K562 (cell line): ENCODE measurements around the gene ALOXE3. TPM values are rescaled to one million over a fixed set of nuclear protein-coding genes. Genes with fewer than 3 reads are reported as not detected.

ENCODE experiments used
- CBX2 ChIP-seq: fragments of 200-600 bp; sonication (generic); IDR thresholded peaks from one replicate; pipeline ENCODE4 v1.6.1; 2012; ENCODE audit warnings: mild to moderate bottlenecking, low read length, inconsistent platforms; ENCODE audit not compliant: insufficient read depth, poor library complexity, severe bottlenecking
- DIDO1 ChIP-seq: fragments of 450-650 bp; IDR thresholded peaks from 2 replicates; pipeline ENCODE4 v1.6.1; 2016; ENCODE audit warnings: low read depth, missing biosample characterization, missing genetic modification characterization
- GABPA ChIP-seq: fragments of 200-800 bp; sonication (Bioruptor generic); conservative IDR thresholded peaks from 2 replicates; pipeline ENCODE4 v1.6.1; 2016; ENCODE audit warnings: low read depth, missing genetic modification characterization, missing compliant biosample characterization
- JUNB ChIP-seq: fragments of 450-650 bp; formaldehyde crosslinking; conservative IDR thresholded peaks from 2 replicates; pipeline ENCODE4 v1.4.0; 2020; ENCODE audit warnings: mild to moderate bottlenecking
- NFXL1 ChIP-seq: fragments of 450-650 bp; formaldehyde crosslinking; IDR thresholded peaks from 2 replicates; pipeline ENCODE4 v1.4.0; 2021; ENCODE audit warnings: mild to moderate bottlenecking
- RHOXF2B ChIP-seq: fragments of 250-450 bp; sonication (Bioruptor Pico); conservative IDR thresholded peaks from 2 replicates; pipeline ENCODE4 v1.5.1; 2021
- SREBF1 ChIP-seq: fragments of 150-350 bp; IDR thresholded peaks from 2 replicates; pipeline ENCODE4 v1.6.1; 2014; ENCODE audit warnings: antibody characterized with exemption, low read depth, low read length, borderline replicate concordance
- TAF1 ChIP-seq: IDR thresholded peaks from 2 replicates; pipeline ENCODE4 v1.6.1; 2011; ENCODE audit warnings: mild to moderate bottlenecking, low read length, moderate library complexity; ENCODE audit not compliant: insufficient read depth, control insufficient read depth, severe bottlenecking; ENCODE audit errors: extremely low read depth
- TCF7L2 ChIP-seq: fragments of 150-350 bp; IDR thresholded peaks from 2 replicates; pipeline ENCODE4 v1.6.1; 2016; ENCODE audit warnings: low read depth, mild to moderate bottlenecking, low read length, moderate library complexity
- TFE3 ChIP-seq: fragments of 450-650 bp; formaldehyde crosslinking; IDR thresholded peaks from 2 replicates; pipeline ENCODE4 v1.4.0; 2020; ENCODE audit warnings: mild to moderate bottlenecking, mixed read lengths
- ZFP36 ChIP-seq: fragments of 150-350 bp; IDR thresholded peaks from 2 replicates; pipeline ENCODE4 v1.6.1; 2018; ENCODE audit warnings: low read length, low read depth; ENCODE audit not compliant: partially characterized antibody
- ZFPM2 ChIP-seq: fragments of 250-450 bp; sonication (Bioruptor Pico); IDR thresholded peaks from 2 replicates; pipeline ENCODE4 v1.5.1; 2022; ENCODE audit warnings: mild to moderate bottlenecking
- ZNF551 ChIP-seq: fragments of 250-450 bp; sonication (Bioruptor Pico); IDR thresholded peaks from 2 replicates; pipeline ENCODE4 v1.5.0; 2021; ENCODE audit warnings: mild to moderate bottlenecking, moderate library complexity
- ZNF785 ChIP-seq: fragments of 250-450 bp; sonication (Bioruptor Pico); IDR thresholded peaks from 2 replicates; pipeline ENCODE4 v1.4.0; 2020; ENCODE audit warnings: mild to moderate bottlenecking
- ZZZ3 ChIP-seq: fragments of 450-650 bp; IDR thresholded peaks from 2 replicates; pipeline ENCODE4 v1.6.1; 2016; ENCODE audit warnings: antibody characterized with exemption, mild to moderate bottlenecking, moderate library complexity
- polyA plus RNA-seq, 8 experiments: library from polyadenylated mRNA; depleted of rRNA in 4 of 8; stranded (reverse) in 5 of 8; unstranded in 3 of 8; fragments of >200 nt; fragmentation: Nextera tagmentation in 2 of 8; fragmentation: Illumina TruSeq in 1 of 8; extraction: Ambion mirVana in 2 of 8; extraction: Trizol in 1 of 8; gene quantifications; 2 replicates each; pipeline versions ENCODE4 v1.2.1 to v1.2.3, GENCODE V29; 2011 to 2014; ENCODE audit warnings: inconsistent platforms in 1 of 8, missing spikeins in 1 of 8
- total RNA-seq, 7 experiments: library from RNA; depleted of rRNA in 6 of 7; stranded (reverse); fragments of >200 nt in 6 of 7; fragmentation: Illumina TruSeq in 2 of 7; extraction: Trizol in 2 of 7; gene quantifications; 2 replicates each; pipeline versions ENCODE4 v1.2.1 to v1.2.3, GENCODE V29; 2011 to 2021; ENCODE audit warnings: low replicate concordance in 1 of 7
- TF ChIP-seq, protein P1 (sequence below): fragments of 450-650 bp; IDR thresholded peaks from 2 replicates; pipeline ENCODE4 v1.6.1; 2017; ENCODE audit warnings: antibody characterized with exemption
- TF ChIP-seq, protein P2 (sequence below): sonication (generic); formaldehyde crosslinking; IDR thresholded peaks from 2 replicates; pipeline ENCODE4 v1.8.0; 2022; ENCODE audit warnings: mild to moderate bottlenecking, missing genetic modification reagents, borderline replicate concordance
- TF ChIP-seq, protein P3 (sequence below), 2 experiments: fragments of 200-800 bp in 1 of 2; sonication (Bioruptor generic) in 1 of 2; sonication (generic) in 1 of 2; formaldehyde crosslinking in 1 of 2; IDR thresholded peaks in 1 of 2; conservative IDR thresholded peaks in 1 of 2; 2 replicates each; pipeline versions ENCODE4 v1.5.0 to v1.6.1; 2016 to 2020; ENCODE audit warnings: missing compliant biosample characterization in 1 of 2, missing genetic modification characterization in 1 of 2, missing genetic modification reagents in 1 of 2
- TF ChIP-seq, protein P4 (sequence below): sonication (generic); formaldehyde crosslinking; IDR thresholded peaks from 2 replicates; pipeline ENCODE4 v1.9.0; 2022; ENCODE audit warnings: mild to moderate bottlenecking, missing genetic modification reagents

Gene ALOXE3
- total and polyA plus RNA-seq, 9 of the 15 experiments (the other 6 are each of a cell fraction or from before 2014, with no cell fraction given) = 0.04 TPM; not detected in 8

GRCh38 chr17:8156246-8156992 lies 38.1 kb upstream of the ALOXE3 start (continued):
- TF ChIP-seq, protein P1, sequence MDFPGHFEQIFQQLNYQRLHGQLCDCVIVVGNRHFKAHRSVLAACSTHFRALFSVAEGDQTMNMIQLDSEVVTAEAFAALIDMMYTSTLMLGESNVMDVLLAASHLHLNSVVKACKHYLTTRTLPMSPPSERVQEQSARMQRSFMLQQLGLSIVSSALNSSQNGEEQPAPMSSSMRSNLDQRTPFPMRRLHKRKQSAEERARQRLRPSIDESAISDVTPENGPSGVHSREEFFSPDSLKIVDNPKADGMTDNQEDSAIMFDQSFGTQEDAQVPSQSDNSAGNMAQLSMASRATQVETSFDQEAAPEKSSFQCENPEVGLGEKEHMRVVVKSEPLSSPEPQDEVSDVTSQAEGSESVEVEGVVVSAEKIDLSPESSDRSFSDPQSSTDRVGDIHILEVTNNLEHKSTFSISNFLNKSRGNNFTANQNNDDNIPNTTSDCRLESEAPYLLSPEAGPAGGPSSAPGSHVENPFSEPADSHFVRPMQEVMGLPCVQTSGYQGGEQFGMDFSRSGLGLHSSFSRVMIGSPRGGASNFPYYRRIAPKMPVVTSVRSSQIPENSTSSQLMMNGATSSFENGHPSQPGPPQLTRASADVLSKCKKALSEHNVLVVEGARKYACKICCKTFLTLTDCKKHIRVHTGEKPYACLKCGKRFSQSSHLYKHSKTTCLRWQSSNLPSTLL = 0 out of 2 replicates have a peak, but pooled peaks have one; percentile 15
- TF ChIP-seq NFXL1 (CRISPR knock-in tag) (no peak), ZNF551 (no peak), DIDO1 (tag) (no peak), ZNF785 (CRISPR knock-in tag) (no peak), RHOXF2B (CRISPR knock-in tag) (no peak), JUNB (CRISPR knock-in tag) (no peak), TFE3 (CRISPR knock-in tag) (no peak), CBX2 (no peak), SREBF1 (no peak), ZFP36 (no peak), TCF7L2 (no peak), GABPA (peak; percentile 89), ZZZ3 (no peak), TAF1 (peak; percentile 66), ZFPM2 (CRISPR knock-in tag) (no peak)
- TF ChIP-seq, protein P2, sequence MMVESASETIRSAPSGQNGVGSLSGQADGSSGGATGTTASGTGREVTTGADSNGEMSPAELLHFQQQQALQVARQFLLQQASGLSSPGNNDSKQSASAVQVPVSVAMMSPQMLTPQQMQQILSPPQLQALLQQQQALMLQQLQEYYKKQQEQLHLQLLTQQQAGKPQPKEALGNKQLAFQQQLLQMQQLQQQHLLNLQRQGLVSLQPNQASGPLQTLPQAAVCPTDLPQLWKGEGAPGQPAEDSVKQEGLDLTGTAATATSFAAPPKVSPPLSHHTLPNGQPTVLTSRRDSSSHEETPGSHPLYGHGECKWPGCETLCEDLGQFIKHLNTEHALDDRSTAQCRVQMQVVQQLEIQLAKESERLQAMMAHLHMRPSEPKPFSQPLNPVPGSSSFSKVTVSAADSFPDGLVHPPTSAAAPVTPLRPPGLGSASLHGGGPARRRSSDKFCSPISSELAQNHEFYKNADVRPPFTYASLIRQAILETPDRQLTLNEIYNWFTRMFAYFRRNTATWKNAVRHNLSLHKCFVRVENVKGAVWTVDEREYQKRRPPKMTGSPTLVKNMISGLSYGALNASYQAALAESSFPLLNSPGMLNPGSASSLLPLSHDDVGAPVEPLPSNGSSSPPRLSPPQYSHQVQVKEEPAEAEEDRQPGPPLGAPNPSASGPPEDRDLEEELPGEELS (CRISPR knock-in tag) = peak; percentile 69; the same call in 1 of the 2 replicates
- TF ChIP-seq, protein P3, sequence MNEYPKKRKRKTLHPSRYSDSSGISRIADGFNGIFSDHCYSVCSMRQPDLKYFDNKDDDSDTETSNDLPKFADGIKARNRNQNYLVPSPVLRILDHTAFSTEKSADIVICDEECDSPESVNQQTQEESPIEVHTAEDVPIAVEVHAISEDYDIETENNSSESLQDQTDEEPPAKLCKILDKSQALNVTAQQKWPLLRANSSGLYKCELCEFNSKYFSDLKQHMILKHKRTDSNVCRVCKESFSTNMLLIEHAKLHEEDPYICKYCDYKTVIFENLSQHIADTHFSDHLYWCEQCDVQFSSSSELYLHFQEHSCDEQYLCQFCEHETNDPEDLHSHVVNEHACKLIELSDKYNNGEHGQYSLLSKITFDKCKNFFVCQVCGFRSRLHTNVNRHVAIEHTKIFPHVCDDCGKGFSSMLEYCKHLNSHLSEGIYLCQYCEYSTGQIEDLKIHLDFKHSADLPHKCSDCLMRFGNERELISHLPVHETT (CRISPR knock-in tag; conservative IDR thresholded peaks at IDR 0.05 in 1 of 2, IDR thresholded peaks at IDR 0.05 in 1 of 2) = no peak
- TF ChIP-seq, protein P4, sequence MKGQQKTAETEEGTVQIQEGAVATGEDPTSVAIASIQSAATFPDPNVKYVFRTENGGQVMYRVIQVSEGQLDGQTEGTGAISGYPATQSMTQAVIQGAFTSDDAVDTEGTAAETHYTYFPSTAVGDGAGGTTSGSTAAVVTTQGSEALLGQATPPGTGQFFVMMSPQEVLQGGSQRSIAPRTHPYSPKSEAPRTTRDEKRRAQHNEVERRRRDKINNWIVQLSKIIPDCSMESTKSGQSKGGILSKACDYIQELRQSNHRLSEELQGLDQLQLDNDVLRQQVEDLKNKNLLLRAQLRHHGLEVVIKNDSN = peak; percentile 91
